H1 (cell line): ENCODE results near the gene F5. TPM values are rescaled to one million over a fixed set of nuclear protein-coding genes. Genes with fewer than 3 reads are reported as not detected.

Source experiments
- CTCF ChIA-PET: fragments of 300-600 bp; sonication (Branson Sonifier 250); formaldehyde crosslinking; loops from one replicate; lab custom pipeline; 2021; ENCODE audit not compliant: partially characterized antibody; lab: Charles Lee
- POLR2A ChIA-PET: fragments of 300-600 bp; sonication (Branson Sonifier 250); formaldehyde crosslinking; loops from one replicate; lab custom pipeline; 2021; ENCODE audit warnings: inconsistent platforms; ENCODE audit not compliant: partially characterized antibody; lab: Charles Lee
- DNase-seq, 2 experiments: peaks; one replicate each; pipeline versions ENCODE4 v3.0.0 to v3.0.0-alpha.2; 2010 to 2022; ENCODE audit warnings: low spot score in 2 of 2, low read depth in 1 of 2, mixed read lengths in 1 of 2
- FAIRE-seq: peaks from 2 replicates; lab custom pipeline; 2011; peaks lifted over from hg19 to GRCh38; lab: Jason Lieb, UNC
- H2AFZ ChIP-seq: 2 replicates; pipeline ENCODE4 v1.8.1; 2012; ENCODE audit warnings: low read length, inconsistent platforms
- H2AK5ac ChIP-seq: 2 replicates; pipeline ENCODE4 v1.6.1; 2013; ENCODE audit warnings: low read depth, low read length
- H2BK120ac ChIP-seq: replicated peaks from 2 replicates; pipeline ENCODE3; 2013; ENCODE audit warnings: low read depth, low read length, inconsistent platforms
- H2BK12ac ChIP-seq: 2 replicates; pipeline ENCODE4 v1.6.1; 2013; ENCODE audit warnings: low read depth, low read length
- H2BK15ac ChIP-seq: 2 replicates; pipeline ENCODE4 v1.6.1; 2013; ENCODE audit warnings: low read length
- H2BK20ac ChIP-seq: 2 replicates; pipeline ENCODE4 v1.6.1; 2013; ENCODE audit warnings: low read length
- H2BK5ac ChIP-seq: 2 replicates; pipeline ENCODE4 v1.6.1; 2013; ENCODE audit warnings: low read depth, low read length
- H3K14ac ChIP-seq: 2 replicates; pipeline ENCODE4 v1.6.1; 2013; ENCODE audit warnings: inconsistent platforms; ENCODE audit not compliant: insufficient read length
- H3K18ac ChIP-seq: 2 replicates; pipeline ENCODE4 v1.6.1; 2013; ENCODE audit warnings: low read length; ENCODE audit errors: extremely low read depth
- H3K23ac ChIP-seq: 2 replicates; pipeline ENCODE4 v1.6.1; 2013; ENCODE audit warnings: inconsistent platforms; ENCODE audit not compliant: insufficient read length
- H3K23me2 ChIP-seq: 2 replicates; pipeline ENCODE4 v1.6.1; 2013; ENCODE audit warnings: low read depth, low read length
- H3K27ac ChIP-seq: 2 replicates; pipeline ENCODE4 v1.6.1; 2011; ENCODE audit warnings: low read depth, low read length, inconsistent platforms
- H3K27me3 ChIP-seq, 4 experiments: replicated peaks in 1 of 4; 1 replicate in 1 of 4; 2 replicates in 3 of 4; pipeline versions ENCODE4 v1.6.1 to v1.8.1; 2011 to 2013; ENCODE audit warnings: low read length in 3 of 4, mild to moderate bottlenecking in 3 of 4, inconsistent platforms in 2 of 4, mixed read lengths in 2 of 4, moderate library complexity in 1 of 4; ENCODE audit not compliant: control insufficient read depth in 3 of 4, insufficient read depth in 3 of 4; ENCODE audit errors: extremely low read depth in 1 of 4
- H3K36me3 ChIP-seq, 4 experiments: 2 replicates each; pipeline versions ENCODE4 v1.6.1 to v1.8.1; 2011 to 2013; ENCODE audit warnings: mild to moderate bottlenecking in 4 of 4, low read length in 3 of 4, moderate library complexity in 2 of 4, control low read depth in 1 of 4, inconsistent platforms in 1 of 4; ENCODE audit not compliant: insufficient read depth in 4 of 4, control insufficient read depth in 2 of 4
- H3K4ac ChIP-seq: replicated peaks from 2 replicates; pipeline ENCODE3; 2013; ENCODE audit warnings: low read length, low read depth, mixed read lengths, inconsistent platforms; ENCODE audit not compliant: insufficient read length
- H3K4me1 ChIP-seq, 4 experiments: replicated peaks in 1 of 4; 1 replicate in 1 of 4; 2 replicates in 3 of 4; pipeline versions ENCODE4 v1.6.1 to v1.8.1; 2011 to 2013; ENCODE audit warnings: low read length in 3 of 4, inconsistent platforms in 2 of 4, mixed read lengths in 1 of 4; ENCODE audit not compliant: insufficient read depth in 4 of 4, control insufficient read depth in 3 of 4
- H3K4me2 ChIP-seq, 2 experiments: 2 replicates each; pipeline versions ENCODE4 v1.6.1 to v1.8.1; 2011 to 2013; ENCODE audit warnings: low read depth in 2 of 2, low read length in 2 of 2, control low read depth in 1 of 2, inconsistent platforms in 1 of 2, mild to moderate bottlenecking in 1 of 2; ENCODE audit not compliant: insufficient read depth in 1 of 2
- H3K4me3 ChIP-seq, 4 experiments: fragments of 200-600, 300-600 bp in 1 of 4; sonication (generic), shearing (Covaris generic), sonication (Bioruptor Twin) in 1 of 4; 2 replicates each; pipeline versions ENCODE4 v1.5.1 to v1.8.1; 2011 to 2016; ENCODE audit warnings: low read length in 4 of 4, low read depth in 3 of 4, control low read depth in 2 of 4, inconsistent platforms in 2 of 4, mild to moderate bottlenecking in 2 of 4, mixed read lengths in 1 of 4, moderate library complexity in 1 of 4; ENCODE audit not compliant: insufficient read depth in 2 of 4; ENCODE audit errors: extremely low read depth in 1 of 4
- H3K56ac ChIP-seq: replicated peaks from 2 replicates; pipeline ENCODE3; 2013; ENCODE audit warnings: low read depth, mild to moderate bottlenecking, mixed read lengths, low read length, inconsistent platforms; ENCODE audit not compliant: insufficient read length
- H3K79me1 ChIP-seq: 2 replicates; pipeline ENCODE4 v1.6.1; 2013; ENCODE audit warnings: low read depth, low read length, control low read depth
- H3K79me2 ChIP-seq, 2 experiments: 2 replicates each; pipeline versions ENCODE4 v1.6.1 to v1.8.1; 2012 to 2013; ENCODE audit warnings: low read length in 2 of 2, mild to moderate bottlenecking in 2 of 2, inconsistent platforms in 1 of 2; ENCODE audit not compliant: insufficient read depth in 2 of 2, control insufficient read depth in 1 of 2
- H3K9ac ChIP-seq, 4 experiments: replicated peaks in 1 of 4; 1 replicate in 1 of 4; 2 replicates in 3 of 4; pipeline versions ENCODE4 v1.6.1 to v1.8.1; 2011 to 2013; ENCODE audit warnings: low read depth in 3 of 4, low read length in 3 of 4, control low read depth in 2 of 4, mild to moderate bottlenecking in 2 of 4, moderate library complexity in 2 of 4, inconsistent platforms in 1 of 4; ENCODE audit errors: extremely low read depth in 1 of 4
- H3K9me3 ChIP-seq, 2 experiments: 2 replicates each; pipeline versions ENCODE4 v1.6.1 to v1.8.1; 2012 to 2013; ENCODE audit warnings: mild to moderate bottlenecking in 2 of 2, moderate library complexity in 2 of 2, control low read depth in 1 of 2, inconsistent platforms in 1 of 2, low read depth in 1 of 2, low read length in 1 of 2, mixed read lengths in 1 of 2; ENCODE audit not compliant: insufficient read depth in 2 of 2
- H4K20me1 ChIP-seq, 2 experiments: replicated peaks in 1 of 2; 2 replicates each; pipeline versions ENCODE3 to v1.8.1; 2011 to 2013; ENCODE audit warnings: inconsistent platforms in 2 of 2, low read length in 2 of 2, mild to moderate bottlenecking in 1 of 2; ENCODE audit not compliant: insufficient read depth in 2 of 2, control insufficient read depth in 1 of 2
- H4K5ac ChIP-seq: 2 replicates; pipeline ENCODE4 v1.6.1; 2013; ENCODE audit warnings: low read length, low read depth, mixed read lengths, inconsistent platforms; ENCODE audit not compliant: insufficient read length
- H4K8ac ChIP-seq: 2 replicates; pipeline ENCODE4 v1.8.0; 2013; ENCODE audit warnings: mild to moderate bottlenecking, moderate library complexity, low read length, inconsistent platforms; ENCODE audit not compliant: insufficient read depth; ENCODE audit errors: extremely low read depth
- H4K91ac ChIP-seq: replicated peaks from 2 replicates; pipeline ENCODE3; 2013; ENCODE audit warnings: low read length, mixed read lengths, inconsistent platforms; ENCODE audit not compliant: insufficient read length
- CBX8 ChIP-seq: fragments of 300-800, 300-1000 bp; sonication (generic); IDR thresholded peaks from 2 replicates; pipeline ENCODE4 v1.7.1; 2016; ENCODE audit warnings: low read depth, low read length, borderline replicate concordance
- CHD1 ChIP-seq: IDR thresholded peaks from 2 replicates; pipeline ENCODE4 v1.6.1; 2012; ENCODE audit warnings: low read depth, low read length, improper control_type of control experiment
- CHD2 ChIP-seq: IDR thresholded peaks from 2 replicates; pipeline ENCODE4 v1.6.1; 2012; ENCODE audit warnings: low read length, improper control_type of control experiment
- CREB1 ChIP-seq: IDR thresholded peaks from 2 replicates; pipeline ENCODE4 v1.6.1; 2012; ENCODE audit warnings: inconsistent platforms
- CTBP2 ChIP-seq: IDR thresholded peaks from 2 replicates; pipeline ENCODE4 v1.7.0; 2011; ENCODE audit warnings: borderline replicate concordance, mild to moderate bottlenecking, moderate library complexity, mixed read lengths, low read length; ENCODE audit not compliant: insufficient read depth, insufficient read length
- GABPA ChIP-seq: IDR thresholded peaks from 2 replicates; pipeline ENCODE4 v1.6.1; 2011; ENCODE audit warnings: mild to moderate bottlenecking, low read length, moderate library complexity, borderline replicate concordance; ENCODE audit not compliant: insufficient read depth
- PHF8 ChIP-seq: fragments of 200-600 bp; sonication (generic); conservative IDR thresholded peaks from 2 replicates; pipeline ENCODE4 v1.7.1; 2012; ENCODE audit warnings: low read depth, mild to moderate bottlenecking, inconsistent platforms, low read length, moderate library complexity
- POLR2A ChIP-seq, 2 experiments: IDR thresholded peaks; 1 replicate in 1 of 2; 2 replicates in 1 of 2; pipeline ENCODE4 v1.6.1; 2011; ENCODE audit warnings: low read depth in 2 of 2, low read length in 2 of 2, mild to moderate bottlenecking in 2 of 2; ENCODE audit errors: control extremely low read depth in 1 of 2
- RNF2 ChIP-seq: fragments of 200-900, 300-1000 bp; sonication (generic); IDR thresholded peaks from 2 replicates; pipeline ENCODE4 v1.7.1; 2016; ENCODE audit warnings: borderline replicate concordance, low read depth, mild to moderate bottlenecking, antibody characterized with exemption, low read length; ENCODE audit not compliant: poor library complexity, severe bottlenecking; ENCODE audit errors: missing control alignments
- SIX5 ChIP-seq: IDR thresholded peaks from 2 replicates; pipeline ENCODE4 v1.6.1; 2011; ENCODE audit warnings: mild to moderate bottlenecking, low read depth, low read length
- SP2 ChIP-seq: IDR thresholded peaks from 2 replicates; pipeline ENCODE4 v1.6.1; 2012; ENCODE audit warnings: mild to moderate bottlenecking, low read length, inconsistent platforms
- SP4 ChIP-seq: IDR thresholded peaks from 2 replicates; pipeline ENCODE4 v1.6.1; 2012; ENCODE audit warnings: low read length, inconsistent platforms
- SUZ12 ChIP-seq: fragments of 200-600 bp; sonication (generic); IDR thresholded peaks from 2 replicates; pipeline ENCODE4 v1.6.1; 2012; ENCODE audit warnings: mild to moderate bottlenecking, inconsistent platforms, low read length, moderate library complexity, mixed read lengths
- TCF12 ChIP-seq: IDR thresholded peaks from 2 replicates; pipeline ENCODE4 v1.6.1; 2011; ENCODE audit warnings: low read depth, mild to moderate bottlenecking, low read length
- WGBS, 2 experiments: shearing (Covaris generic) in 1 of 2; methylation state at CpG; one replicate each; pipeline versions ENCODE4 v1.1.6 to v1.1.7; 2013 to 2015; ENCODE audit warnings: low lambda C conversion rate in 2 of 2, mixed read lengths in 2 of 2, inconsistent platforms in 1 of 2, low coverage in 1 of 2, missing lambda C conversion rate in 1 of 2; ENCODE audit not compliant: insufficient replicate concordance in 2 of 2, insufficient coverage in 1 of 2, insufficient read length in 1 of 2; ENCODE audit errors: extremely low coverage in 1 of 2, missing lambda C conversion rate in 1 of 2; 5-methylcytosine and 5-hydroxymethylcytosine counted together
- polyA plus RNA-seq, 7 experiments: library from polyadenylated mRNA; depleted of rRNA in 3 of 7; stranded (reverse) in 5 of 7; unstranded in 2 of 7; fragments of >200 nt in 5 of 7; fragments of 200-250 nt in 2 of 7; gene quantifications; 1 replicate in 5 of 7; 2 replicates in 1 of 7; 4 replicates in 1 of 7; pipeline versions ENCODE4 v1.2.1 to v1.2.3, GENCODE V29; 2011 to 2013; ENCODE audit warnings: missing spikeins in 2 of 7, mixed read lengths in 2 of 7
- total RNA-seq: library from RNA; stranded (reverse); fragmentation: NEBNext Ultra II Directional; extraction: Animal tissue kit (Norgen Biotek cat#: 25700); gene quantifications from 2 replicates; pipeline ENCODE4 v1.2.1, GENCODE V29; 2021

Gene F5
- total and polyA plus RNA-seq, 2 of the 8 experiments (the other 6 are each of a cell fraction or from before 2014, with no cell fraction given) = 0.04 to 0.06 TPM

DNA sequence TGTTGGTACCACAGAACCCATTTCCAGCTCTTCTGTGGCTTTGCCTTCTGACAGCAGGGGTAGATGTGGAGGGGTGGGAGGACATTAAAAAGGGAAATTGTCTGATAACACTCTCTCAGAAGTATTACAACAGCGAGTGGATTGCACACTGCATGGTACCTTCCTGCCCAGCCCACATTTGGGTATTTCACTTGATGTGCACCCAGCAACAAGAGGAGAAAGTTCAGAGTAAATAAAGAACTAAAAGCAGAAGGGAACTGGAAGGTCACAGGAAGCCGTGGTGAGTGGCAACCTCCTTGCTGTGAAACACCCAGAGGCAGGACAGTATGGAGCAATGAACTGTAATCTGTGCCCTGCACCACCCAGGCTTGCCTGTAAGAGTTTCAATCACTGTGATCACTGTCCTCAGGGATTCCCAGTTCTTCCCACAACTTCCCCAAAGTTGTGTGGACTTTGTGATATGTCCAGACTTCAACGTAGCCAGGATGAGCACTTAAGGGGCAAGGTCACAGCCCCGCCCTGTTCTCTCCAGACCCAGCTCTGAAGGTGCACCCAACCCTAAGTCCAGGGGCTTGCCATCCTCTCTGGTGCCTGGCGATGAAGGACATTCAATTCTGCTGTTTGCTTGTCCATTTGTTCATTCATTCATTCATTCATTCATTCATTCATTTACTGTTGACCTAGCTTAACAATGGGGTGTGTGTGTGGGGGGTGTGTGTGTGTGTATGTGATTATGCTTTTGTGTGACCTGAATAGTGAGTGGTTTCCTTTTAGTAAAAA, 18.7 kb upstream of the F5 start:
- 84% methylated on average over 5 of the region's 5 CpGs; no CpG with 5 or more reads in 1 of the 2 experiments for WGBS, 2 experiments
- no peak for TF ChIP-seq CHD1
- no peak for TF ChIP-seq SUZ12
- TF ChIP-seq SP4 = no peak
- no peak for TF ChIP-seq CBX8
- no peak for TF ChIP-seq CHD2
- no peak for TF ChIP-seq TCF12
- TF ChIP-seq POLR2A (IDR thresholded peaks at IDR 0.05; ENCODE audit: control extremely low read depth in 1 of 2, low read depth in 2 of 2, low read length in 2 of 2) = no peak
- TF ChIP-seq GABPA = no peak
- TF ChIP-seq PHF8 = no peak
- TF ChIP-seq CTBP2 = no peak
- TF ChIP-seq SIX5 = no peak
- TF ChIP-seq RNF2 = no peak
- TF ChIP-seq SP2 = no peak
- no peak for TF ChIP-seq CREB1

More for the DNA sequence above, 18.7 kb upstream of the F5 start:
- H4K91ac ChIP-seq = no peak overlapping the region
- no peak overlapping the region for H3K9ac ChIP-seq
- H2BK15ac ChIP-seq = no peak overlapping the region
- H2BK20ac ChIP-seq = no peak overlapping the region
- no peaks in the 10 kb centered on the region for H3K4me1 ChIP-seq
- H2BK120ac ChIP-seq = no peak overlapping the region
- no peaks in the 10 kb centered on the region for H3K36me3 ChIP-seq
- DNase-seq (no peak), FAIRE-seq (no peak)
- H3K18ac ChIP-seq = no peak overlapping the region
- H3K23me2 ChIP-seq = no peaks in the 10 kb centered on the region; the same call in 1 of the 2 replicates
- no peak overlapping the region for H4K8ac ChIP-seq
- H2BK12ac ChIP-seq = no peak overlapping the region
- H3K14ac ChIP-seq = no peak overlapping the region
- CTCF ChIA-PET = interaction anchor here (1.3 to 4.1 kb wide), 2 partner anchors 107 to 205 kb away, joined by 5 to 27 read pairs; no protein-coding TSS in a partner anchor
- no peaks in the 10 kb centered on the region for H3K79me1 ChIP-seq
- no peak overlapping the region for H2AK5ac ChIP-seq
- H4K5ac ChIP-seq = no peak overlapping the region
- no peaks in the 10 kb centered on the region for H3K9me3 ChIP-seq
- POLR2A ChIA-PET = no interaction called here
- H3K4ac ChIP-seq = no peak overlapping the region
- no peak overlapping the region for H3K4me2 ChIP-seq
- H3K27ac ChIP-seq = no peak overlapping the region
- H3K56ac ChIP-seq = no peak overlapping the region
- H3K4me3 ChIP-seq = no peak overlapping the region
- H3K27me3 ChIP-seq = no peaks in the 10 kb centered on the region
- no peak overlapping the region for H2BK5ac ChIP-seq
- H2AFZ ChIP-seq = no peak overlapping the region
- H3K23ac ChIP-seq = no peak overlapping the region
- H4K20me1 ChIP-seq = no peaks in the 10 kb centered on the region
- H3K79me2 ChIP-seq = no peaks in the 10 kb centered on the region
